A172 (cell line): Measurements from ENCODE around the gene NRCAM. TPM values are rescaled to one million over a fixed set of nuclear protein-coding genes. Genes with fewer than 3 reads are reported as not detected.

Experiments
- DNase-seq: peaks from one replicate; pipeline ENCODE4 v3.0.0-alpha.2; 2015; ENCODE audit warnings: low spot score
- total RNA-seq: library from RNA; depleted of rRNA; stranded (reverse); fragments of >200 nt; shearing (Covaris generic); gene quantifications from 2 replicates; pipeline ENCODE4 v1.2.3, GENCODE V29; 2014

The NRCAM gene
- total RNA-seq, 1 experiment from 2014 or later: 0.16 TPM

DNA sequence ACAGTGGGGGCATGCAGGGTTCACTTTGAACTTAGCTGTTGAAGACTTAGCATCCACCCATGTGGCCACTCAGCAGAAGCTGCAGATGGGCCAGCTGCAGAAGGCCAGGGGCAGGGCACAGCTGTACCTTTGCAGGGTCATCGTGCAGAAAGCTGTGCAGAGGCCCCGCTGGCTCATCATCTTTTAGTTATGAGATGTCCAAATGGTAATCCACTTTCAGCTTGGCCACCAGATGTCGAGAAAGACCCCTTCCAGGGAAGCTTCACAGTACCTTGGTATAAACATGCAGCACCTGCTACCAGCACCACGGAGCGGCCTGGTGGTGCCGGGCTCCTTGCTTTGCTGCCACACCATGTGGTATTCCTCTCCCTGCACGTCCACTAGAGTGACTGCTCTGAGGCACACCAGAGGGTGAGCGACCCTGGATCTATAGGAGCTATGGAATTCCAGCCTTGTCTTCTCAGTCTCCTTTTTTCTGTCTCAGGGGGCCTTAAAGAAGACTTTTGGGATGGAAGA, 251.9 kb downstream of the NRCAM start:
- no peak for DNase-seq

- no peak for DNase-seq
Measured at GRCh38 chr7:108203537-108203936, 252.7 kb downstream of the NRCAM start.

- DNase-seq: no peak
Measured at GRCh38 chr7:108202743-108203142, 253.5 kb downstream of the NRCAM start.

DNA sequence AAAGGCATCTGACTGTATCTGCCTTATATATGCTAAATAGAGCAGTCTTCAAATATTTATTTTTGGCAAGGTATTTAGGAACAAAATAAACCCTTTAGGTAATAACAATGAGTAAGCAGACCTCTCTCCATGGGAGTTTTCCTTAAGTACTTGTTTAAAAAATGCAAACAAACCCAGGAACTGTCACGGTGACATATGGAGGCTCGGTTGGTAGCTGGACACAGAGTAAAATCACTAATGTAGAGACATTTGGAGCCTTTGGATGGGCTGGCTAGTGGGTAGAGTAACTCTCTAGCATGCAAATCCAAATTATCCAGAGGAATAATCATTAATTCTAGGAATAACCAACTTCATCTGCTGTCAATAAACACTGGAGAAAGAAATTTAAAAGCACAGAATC, 254.5 kb downstream of the NRCAM start:
- no peak for DNase-seq

- DNase-seq: no peak
Measured at GRCh38 chr7:108200326-108200725, 255.9 kb downstream of the NRCAM start.

DNA sequence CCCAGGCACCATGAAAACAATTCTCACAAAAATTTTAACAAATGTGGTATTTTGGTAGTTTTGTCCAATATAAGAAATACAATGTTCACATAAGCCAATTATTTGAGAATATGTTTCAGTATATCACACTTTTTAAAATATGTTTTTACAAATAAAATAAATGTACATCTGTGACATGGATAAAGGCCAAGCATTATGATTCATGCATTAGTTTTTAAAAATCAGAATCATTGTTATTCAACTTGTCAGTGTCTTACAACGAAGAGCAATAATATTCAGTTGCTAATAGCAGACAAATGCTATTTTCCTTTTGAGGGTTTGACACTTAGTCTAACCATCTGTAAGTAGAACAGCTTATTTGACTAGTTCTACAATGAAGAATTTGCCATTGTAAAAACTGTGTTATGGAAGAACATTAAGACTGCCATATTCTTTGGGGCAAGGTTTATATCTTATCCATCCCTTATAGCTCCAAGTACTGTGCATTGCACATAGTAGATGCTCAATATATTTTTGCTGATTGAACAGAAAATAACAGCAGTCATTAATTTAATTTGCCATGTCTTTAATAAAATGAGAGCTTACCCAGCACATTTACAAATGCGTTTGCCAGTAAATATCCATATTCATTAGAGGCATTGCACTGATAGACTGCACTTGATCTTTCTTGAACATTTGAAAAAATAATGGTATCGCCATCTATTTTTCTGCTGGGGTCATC, 258.7 kb downstream of the NRCAM start:
- DNase-seq: no peak

GRCh38 chr7:108196004-108196403, 260.2 kb downstream of the NRCAM start:
- no peak for DNase-seq

GRCh38 chr7:108193594-108194498, 262.4 kb downstream of the NRCAM start:
- DNase-seq: no peak

DNA sequence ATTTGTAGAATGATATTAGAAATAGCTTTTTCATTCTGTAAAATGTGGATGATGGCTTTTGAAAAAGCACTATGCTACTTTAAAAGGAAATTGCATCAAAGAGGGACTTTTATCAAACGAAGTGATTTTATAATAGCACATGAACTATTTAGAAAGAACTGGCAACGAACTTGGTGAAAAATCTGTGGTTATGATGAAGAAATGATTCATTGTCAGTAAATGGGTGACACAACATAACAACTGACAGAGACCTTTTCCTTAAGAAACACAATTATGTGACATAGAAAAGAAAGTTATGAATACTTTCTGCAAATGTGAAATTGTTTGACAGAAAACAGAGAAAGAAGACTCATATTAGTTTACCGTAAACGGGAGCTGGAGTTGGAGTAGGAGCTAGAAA, 265.3 kb downstream of the NRCAM start:
- DNase-seq: no peak

DNA sequence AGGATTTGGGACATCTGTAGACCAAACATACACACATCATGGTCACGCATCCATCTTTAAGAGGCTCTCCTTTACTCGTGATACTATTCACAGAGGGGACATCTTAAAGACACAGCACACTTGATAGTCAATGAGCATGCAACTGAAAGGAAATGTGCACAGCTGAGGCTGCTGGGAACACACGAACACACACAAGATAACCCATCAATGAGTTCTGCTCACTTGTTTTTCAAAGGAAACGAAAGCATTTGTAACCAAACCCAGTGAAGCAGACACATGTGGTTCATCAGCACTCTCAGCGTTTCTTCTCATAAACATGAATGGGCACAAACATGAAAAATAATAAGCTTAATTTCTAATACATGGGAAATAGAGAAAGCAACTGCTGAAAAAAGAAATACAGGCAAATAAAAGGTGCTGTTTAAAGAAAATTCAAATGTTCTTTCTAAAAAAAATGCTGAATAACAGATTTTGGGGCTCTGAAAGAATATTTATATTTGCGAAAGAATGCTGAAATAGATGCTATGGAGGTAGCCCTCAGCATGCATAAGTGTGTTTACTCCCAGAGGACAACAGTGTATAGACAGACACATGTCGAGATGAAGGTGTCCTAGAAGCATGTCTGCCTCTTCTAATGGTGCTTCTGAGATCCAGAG, 266.4 kb downstream of the NRCAM start:
- DNase-seq: no peak

DNA sequence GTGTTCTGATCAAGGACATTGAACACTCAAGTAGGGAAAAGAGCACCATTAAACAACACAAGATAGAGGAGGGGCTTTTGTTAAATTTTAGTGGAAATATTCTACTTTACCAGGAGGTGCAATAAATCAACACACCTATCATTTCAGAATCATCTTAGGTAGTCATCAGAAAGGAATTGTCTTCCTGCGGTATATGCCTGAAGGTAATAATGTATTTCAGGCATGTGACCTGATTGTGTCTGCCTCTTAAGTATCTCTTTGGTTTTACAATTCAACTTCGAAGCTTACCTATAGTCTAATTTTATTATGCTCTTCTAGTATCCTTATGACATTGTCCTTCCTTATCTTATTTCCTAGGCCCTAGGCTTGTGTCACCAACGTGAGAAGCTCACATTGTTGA, 267.5 kb downstream of the NRCAM start:
- DNase-seq: no peak

DNA sequence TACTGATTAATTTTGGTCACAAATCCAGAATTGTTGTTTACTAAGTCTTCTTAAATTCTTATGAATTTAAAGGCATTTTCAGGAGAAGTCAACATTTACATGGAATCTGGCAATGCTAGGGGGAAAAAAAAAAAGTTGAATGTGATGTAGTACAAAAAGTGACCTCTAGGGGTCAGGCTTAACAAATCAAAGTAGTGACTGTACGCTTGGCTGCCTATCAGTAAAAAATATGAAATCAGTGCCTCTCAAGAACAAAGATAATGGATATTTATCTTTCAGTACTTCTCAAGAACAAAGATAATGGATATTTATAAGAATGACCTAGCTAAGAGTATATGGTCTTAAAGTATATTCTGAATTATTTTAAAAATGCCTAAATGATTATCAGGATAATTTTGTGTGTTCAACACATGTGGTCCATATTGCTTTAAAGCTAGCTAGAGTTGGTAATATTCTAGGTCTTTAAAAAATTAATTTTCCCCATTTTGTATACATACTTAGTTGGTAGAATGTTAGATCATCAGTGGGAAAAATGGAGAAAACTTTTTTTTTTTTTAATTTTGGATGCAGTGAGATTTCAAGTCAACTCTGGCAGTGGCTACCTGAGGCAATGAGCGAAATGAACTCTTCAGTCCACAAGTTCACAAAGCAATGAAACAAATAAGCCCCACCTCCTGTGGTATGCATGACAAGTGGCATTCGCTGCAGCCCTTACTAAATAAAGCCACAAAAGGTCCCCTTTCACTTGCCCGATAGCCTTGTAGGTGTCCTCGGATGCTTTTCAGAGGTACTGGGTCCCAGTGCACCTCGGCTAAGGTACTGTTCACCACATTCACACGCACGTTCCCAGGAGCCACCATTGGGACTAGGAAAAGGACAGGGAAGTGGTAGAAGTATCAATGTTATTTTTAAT, 274.9 kb downstream of the NRCAM start:
- peak; percentile 47 for DNase-seq

DNA sequence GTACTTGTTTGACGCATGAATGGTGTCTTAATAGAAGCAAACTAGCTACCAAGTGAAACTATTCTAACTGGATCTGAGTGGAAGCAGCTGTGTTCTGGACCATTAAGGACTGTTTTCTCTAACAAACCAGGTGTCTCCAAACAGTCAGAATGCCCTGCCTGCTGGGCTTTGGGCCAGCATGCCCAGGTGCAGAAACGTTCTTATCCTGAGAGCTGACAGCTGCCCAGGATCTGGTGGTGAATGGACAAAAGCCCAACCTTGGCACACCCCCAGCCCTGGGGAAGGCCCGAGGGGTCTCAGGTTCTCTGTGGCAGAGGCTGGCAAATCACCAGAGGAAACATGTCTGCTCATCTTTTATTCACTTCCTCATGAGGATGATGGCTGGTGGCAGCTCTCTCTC, 277.8 kb downstream of the NRCAM start:
- no peak for DNase-seq

DNA sequence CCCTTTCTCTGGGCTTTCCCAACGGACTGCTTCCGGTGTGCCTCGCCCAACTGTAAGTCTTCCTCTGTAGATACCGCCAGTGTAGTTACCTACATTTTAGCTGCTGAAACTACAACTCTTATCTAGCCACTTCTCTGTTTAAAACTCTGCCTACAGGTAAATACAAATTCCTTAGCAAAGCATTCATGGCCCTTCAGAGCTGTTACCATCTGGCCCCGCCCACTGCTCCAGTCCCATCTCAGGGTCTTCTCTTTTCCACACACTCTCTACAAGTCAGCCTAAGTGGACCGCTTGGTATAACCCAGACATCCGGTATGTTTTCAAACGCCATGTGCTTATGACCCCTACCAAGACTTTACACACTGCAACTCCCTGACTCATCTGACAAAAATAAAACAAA, 285.1 kb downstream of the NRCAM start:
- DNase-seq: no peak

DNA sequence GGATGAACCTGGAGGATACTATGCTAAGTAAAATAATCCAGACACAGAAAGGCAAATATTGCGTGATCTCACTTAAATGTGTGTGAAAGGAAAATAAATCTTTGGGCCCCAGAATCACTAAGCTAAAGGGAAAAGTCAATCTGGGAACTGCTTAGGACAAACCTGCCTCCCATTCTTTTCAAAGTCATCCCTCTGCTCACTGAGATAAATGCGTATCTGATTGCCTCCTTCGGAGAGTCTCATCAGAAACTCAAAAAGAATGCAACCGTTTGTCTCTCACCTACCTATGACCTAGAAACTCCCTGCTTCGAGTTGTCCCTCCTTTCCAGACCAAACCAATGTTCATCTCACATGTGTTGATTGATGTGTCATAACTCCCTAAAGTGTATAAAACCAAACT, 286.0 kb downstream of the NRCAM start:
- DNase-seq: no peak

GRCh38 chr7:108167460-108167859, 288.8 kb downstream of the NRCAM start:
- DNase-seq: peak; percentile 13

GRCh38 chr7:108166687-108167086, 289.5 kb downstream of the NRCAM start:
- DNase-seq: no peak

- DNase-seq: no peak
Measured at GRCh38 chr7:108165723-108166122, 290.5 kb downstream of the NRCAM start.

DNA sequence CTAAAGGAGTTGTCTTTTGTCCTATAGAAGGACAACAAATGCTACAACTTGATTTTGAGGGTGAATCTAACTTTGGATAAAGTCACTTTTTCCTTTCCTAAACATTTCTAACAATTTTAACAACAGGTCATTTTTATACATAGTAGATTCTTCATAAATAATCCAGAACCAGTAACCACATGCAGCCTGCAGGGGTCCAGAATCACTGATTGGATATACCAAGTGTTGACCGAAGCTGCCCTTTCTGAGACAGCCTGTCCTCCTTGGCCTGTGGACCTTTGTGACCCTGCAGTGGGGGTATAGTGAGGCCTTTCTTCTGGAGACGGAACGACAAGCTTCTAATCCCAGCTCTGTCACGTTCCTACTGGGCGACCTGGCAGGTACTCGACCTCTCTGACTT, 291.3 kb downstream of the NRCAM start:
- DNase-seq: no peak

DNA sequence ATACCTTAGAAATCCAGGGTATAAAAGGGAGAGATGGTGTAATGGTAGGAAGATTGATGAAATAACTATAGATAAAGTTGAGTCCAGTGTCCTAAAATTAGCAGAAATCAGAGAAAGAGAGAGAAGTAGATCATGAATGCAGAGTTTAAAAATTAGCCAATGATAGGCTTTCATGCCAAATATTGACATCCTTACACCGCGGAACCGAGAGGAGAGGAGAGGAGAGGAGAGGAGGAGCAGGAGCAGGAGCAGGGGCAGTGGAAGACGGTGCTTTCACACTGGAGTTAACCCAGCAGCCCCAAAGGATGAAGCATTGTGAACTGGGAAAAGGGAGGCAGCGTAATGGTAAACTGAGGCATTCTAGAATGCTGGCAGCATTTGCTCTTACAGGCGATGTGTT, 291.9 kb downstream of the NRCAM start:
- DNase-seq: no peak

GRCh38 chr7:108158776-108159175, 297.5 kb downstream of the NRCAM start:
- DNase-seq: no peak
